ENCODE measurements around the gene HAVCR1.

DNA sequence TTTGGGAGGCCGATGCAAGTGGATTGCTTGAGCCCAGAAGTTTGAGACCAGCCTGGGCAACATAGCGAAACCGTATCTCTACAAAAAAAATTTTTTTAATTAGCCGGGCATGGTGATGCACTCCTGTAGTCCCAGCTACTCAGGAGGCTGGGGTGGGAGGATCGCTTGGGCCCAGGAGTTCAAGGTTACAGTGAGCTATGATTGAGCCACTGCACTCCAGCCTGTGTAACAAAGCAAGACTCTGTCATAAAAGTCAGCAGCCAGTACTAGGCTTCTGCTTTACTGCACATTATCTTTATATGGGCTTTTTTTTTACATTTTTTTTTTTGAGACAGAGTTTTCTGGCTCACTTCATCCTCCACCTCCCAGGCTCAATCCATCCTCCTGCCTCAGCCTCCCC is 9.4 kb upstream of the HAVCR1 start:
- no peak for TF ChIP-seq EZH2 (IDR thresholded peaks at IDR 0.05; ENCODE audit: low read depth)
- TF ChIP-seq, protein P1, sequence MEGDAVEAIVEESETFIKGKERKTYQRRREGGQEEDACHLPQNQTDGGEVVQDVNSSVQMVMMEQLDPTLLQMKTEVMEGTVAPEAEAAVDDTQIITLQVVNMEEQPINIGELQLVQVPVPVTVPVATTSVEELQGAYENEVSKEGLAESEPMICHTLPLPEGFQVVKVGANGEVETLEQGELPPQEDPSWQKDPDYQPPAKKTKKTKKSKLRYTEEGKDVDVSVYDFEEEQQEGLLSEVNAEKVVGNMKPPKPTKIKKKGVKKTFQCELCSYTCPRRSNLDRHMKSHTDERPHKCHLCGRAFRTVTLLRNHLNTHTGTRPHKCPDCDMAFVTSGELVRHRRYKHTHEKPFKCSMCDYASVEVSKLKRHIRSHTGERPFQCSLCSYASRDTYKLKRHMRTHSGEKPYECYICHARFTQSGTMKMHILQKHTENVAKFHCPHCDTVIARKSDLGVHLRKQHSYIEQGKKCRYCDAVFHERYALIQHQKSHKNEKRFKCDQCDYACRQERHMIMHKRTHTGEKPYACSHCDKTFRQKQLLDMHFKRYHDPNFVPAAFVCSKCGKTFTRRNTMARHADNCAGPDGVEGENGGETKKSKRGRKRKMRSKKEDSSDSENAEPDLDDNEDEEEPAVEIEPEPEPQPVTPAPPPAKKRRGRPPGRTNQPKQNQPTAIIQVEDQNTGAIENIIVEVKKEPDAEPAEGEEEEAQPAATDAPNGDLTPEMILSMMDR (conservative IDR thresholded peaks at IDR 0.05) = no peak

Measured in PC-9 (cell line).